HG03558 (cell line): ENCODE measurements around the gene CSPG4.
"Not testable (repeated sequence)": the region's sequence is repeated elsewhere in the genome, so short reads cannot be mapped to it uniquely, and the experiment has no call there.

Experiments used
- ATAC-seq: cut with Tn5 transposase; IDR thresholded peaks from one replicate; pipeline ENCODE4 v1.9.1; 2021; ENCODE audit warnings: moderate number of reproducible peaks; ENCODE audit not compliant: unreplicated experiment; ENCODE audit errors: extremely low read depth

Gene CSPG4

GRCh38 chr15:75712668-75713337, at the start of gene CSPG4:
Gene CSPG4 (minus strand): TSS chr15:75712848. CDS start chr15:75712755, 93 bp downstream.
- ATAC-seq, result no peak

GRCh38 chr15:75762357-75762718, 49.7 kb upstream of the CSPG4 start:
- not testable (repeated sequence) for ATAC-seq

DNA sequence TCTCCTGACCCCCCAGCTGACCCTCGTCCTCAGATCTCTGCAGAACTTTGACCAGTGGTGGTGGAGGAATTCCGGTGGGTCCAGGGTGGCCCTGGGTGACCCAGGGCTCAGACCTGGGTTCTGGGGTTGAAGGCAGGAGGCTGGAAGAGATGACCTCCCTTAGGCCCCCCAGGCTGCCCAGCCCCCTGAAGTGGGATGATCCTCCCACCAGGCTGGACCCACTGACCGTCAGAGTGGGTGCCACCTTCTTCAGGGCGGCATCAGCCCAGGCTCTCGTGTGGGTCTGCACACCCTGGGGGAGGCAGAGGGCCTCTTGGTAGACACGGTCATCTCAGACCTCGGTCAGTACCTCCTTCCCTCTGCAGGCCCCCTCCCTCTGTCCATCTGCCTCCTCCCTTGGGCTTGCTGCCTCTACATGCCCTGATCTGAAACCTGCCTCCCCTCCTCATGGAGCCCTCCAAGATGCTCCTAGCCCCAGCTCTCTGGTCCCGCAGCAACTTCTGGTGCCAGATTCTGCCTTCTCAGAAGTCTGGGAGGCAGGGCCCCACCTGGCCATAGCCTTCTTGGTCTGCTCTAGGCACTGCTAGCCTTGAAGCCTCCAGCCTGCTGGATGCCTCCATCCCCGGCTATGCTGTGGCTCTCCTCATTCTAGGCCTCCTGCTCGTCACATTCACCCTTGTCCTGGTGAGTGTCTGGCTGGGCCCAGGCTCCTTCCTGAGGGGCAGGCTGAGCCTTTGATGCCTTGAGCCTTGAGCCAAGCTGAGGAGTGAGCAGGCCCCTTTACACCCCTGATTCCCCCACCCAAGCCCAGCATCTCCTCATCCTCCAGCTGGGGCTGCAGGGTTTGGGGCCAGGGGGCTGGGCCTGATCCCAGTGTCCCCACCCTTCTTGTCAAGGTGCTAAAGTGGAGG, 49.1 kb upstream of the CSPG4 start:
- no peak for ATAC-seq

DNA sequence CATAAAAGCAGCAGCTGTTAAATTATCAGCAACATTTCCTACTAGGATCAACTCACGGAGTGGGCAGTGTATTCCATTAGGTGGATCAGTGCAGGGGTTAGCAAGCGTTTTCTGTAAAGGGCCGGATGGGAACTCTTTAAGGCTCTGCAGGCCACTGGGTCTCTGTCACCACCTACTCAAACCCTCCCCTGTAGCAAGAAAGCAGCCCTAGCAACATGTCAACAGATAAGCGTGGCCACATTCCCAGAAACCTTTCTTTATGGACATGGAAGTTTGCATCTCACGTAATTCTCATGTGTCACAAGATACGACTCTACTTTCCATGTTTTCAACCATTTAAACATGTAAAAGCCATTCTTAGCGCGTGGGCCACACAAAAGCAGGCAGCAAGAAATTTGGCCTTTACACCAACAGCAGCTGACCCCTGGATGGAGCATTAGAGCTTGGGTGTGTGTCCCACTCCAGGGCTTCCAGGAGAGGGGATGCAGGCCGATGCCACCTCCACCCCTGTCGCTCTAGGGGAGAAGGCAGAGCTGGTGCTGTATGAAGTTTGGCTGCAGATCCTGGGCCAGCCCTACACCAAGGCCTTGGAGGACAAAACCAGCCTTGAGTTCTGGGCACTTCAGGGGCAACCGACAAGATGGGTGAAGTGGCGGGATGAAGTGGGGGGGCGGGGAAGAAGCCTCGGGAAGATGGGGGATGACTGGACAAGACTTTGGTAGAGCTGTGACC, 48.2 kb upstream of the CSPG4 start:
- ATAC-seq, result no peak

DNA sequence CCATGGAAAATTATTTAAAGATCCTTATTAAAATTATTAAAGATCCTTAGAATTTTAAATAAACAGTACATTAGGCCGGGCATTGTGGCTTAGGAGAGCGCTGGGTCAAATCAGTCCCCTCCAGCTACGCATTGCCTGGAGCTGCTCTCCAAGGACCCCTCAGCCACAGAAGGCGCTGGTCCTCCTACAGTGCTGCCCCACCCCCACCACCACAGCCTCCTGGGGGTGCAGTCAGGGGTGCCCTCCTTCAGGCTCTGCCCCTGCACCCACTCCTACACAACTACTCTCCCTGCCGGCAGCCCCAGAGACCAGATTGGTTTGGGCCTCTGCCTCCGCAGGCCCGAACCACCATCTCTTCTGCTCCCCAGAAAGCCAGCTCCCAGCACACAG, 47.5 kb upstream of the CSPG4 start:
- not testable (repeated sequence) for ATAC-seq

DNA sequence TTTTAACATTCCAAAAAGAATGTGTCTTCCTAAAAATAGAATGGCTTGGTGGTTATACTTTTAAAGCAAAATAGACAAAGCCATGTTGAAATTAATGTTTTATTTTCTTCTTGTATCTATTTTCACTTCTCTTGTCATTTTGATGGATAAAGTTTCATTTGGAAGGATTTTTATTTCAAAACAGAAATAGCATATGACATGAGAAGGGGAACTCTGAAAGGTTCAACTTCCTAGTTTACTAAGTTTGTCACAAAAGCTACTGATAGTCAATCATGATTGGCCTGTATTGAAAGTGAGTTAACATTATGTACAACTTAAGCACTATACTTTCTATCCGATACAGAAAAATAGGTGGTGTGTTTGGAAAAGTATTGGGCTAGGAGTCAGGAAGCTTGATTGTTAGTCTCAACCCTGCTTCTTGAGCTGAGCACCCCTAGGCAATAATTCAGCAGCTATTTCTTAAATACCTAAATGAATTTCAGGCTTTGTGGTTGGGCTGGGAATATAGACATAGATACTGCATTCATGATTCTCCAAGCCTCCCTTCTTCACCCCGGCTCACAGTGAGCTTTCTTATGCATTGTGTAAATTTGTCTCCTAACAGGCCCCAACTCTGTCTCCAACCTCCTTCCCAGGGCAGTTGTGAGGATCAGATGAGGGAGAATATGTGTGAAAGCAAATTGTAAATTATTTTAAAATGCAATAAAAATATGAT, 46.9 kb upstream of the CSPG4 start:
- no peak for ATAC-seq

- no peak for ATAC-seq
Observed at GRCh38 chr15:75758071-75758872, 45.6 kb upstream of the CSPG4 start.

DNA sequence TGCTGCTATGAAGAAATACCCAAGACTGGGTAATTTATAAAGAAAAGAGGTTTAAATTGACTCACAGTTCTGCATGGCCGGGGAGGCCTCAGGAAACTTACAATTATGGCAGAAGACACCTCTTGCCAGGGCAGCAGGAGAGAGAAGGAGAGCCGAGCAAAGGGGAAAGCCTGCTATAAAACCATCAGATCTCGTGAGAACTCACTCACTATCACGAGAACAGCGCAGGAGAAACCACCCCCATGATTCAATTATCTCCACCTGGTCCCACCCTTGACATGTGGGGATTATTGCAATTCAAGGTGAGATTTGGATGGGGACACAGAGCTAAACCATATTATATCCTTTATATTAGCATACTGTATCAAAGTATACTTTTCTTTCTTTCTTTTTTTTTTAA, 42.2 kb upstream of the CSPG4 start:
- not testable (repeated sequence) for ATAC-seq

- no peak for ATAC-seq
Observed at GRCh38 chr15:75753145-75753544, 40.5 kb upstream of the CSPG4 start.

- ATAC-seq, result no peak
Observed at GRCh38 chr15:75751891-75752290, 39.2 kb upstream of the CSPG4 start.

GRCh38 chr15:75751116-75751875, 38.6 kb upstream of the CSPG4 start:
- ATAC-seq, result no peak

GRCh38 chr15:75750261-75751050, 37.8 kb upstream of the CSPG4 start:
- ATAC-seq, result no peak

DNA sequence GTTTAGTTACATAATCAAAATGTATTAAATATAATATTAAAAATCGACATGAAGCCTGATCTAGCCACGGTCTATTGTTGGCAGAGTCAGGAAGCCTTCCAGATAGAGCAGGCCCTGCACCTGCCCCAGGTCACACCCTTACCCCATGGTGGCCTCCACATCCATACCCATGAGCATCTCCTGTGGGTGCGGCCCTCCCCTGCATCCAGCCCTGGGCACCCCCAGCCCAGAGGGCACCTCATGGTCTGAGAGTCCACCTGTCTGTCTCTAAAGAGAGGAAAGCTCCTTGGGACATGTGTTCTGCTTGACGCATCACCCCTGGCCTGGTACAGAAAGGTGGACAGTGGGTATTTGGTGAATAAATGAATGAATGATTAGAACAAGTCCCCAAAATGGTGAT, 37.2 kb upstream of the CSPG4 start:
- ATAC-seq, result no peak

- ATAC-seq, result not testable (repeated sequence)
Observed at GRCh38 chr15:75748882-75749281, 36.2 kb upstream of the CSPG4 start.

DNA sequence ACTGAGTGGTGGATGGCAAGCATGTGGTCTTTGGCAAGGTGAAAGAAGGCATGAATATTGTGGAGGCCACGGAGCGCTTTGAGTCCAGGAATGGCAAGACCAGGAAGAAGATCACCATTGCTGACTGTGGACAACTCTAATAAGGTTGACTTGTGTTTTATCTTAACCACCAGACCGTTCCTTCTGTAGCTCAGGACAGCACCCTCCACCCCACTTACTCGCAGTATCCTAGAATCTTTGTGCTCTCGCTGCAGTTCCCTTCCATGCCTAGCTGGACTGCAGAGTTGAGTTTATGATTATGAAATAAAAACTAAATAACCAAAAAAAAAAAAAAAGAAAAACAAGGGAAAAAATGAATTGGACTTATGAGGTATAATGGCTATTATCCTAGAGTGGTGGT, 34.5 kb upstream of the CSPG4 start:
- not testable (repeated sequence) for ATAC-seq

DNA sequence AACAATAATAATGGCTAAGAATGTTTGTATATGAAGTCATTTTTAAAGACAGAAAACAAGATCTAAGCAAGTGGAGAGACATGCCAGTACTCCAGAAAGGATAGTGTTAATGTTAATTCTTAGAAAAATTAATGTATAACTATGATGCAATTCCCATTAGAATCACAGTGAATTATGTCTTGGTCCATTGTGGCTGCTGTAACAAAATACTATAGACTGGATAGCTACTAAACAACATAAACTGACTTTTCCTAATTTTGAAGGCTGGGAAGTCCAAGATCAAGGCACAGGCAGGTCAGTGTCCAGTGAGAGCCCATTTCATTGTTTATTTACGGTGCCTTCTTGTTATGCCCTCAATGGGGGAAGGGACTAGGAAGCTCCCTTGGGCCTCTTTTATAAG, 32.7 kb upstream of the CSPG4 start:
- no peak for ATAC-seq

DNA sequence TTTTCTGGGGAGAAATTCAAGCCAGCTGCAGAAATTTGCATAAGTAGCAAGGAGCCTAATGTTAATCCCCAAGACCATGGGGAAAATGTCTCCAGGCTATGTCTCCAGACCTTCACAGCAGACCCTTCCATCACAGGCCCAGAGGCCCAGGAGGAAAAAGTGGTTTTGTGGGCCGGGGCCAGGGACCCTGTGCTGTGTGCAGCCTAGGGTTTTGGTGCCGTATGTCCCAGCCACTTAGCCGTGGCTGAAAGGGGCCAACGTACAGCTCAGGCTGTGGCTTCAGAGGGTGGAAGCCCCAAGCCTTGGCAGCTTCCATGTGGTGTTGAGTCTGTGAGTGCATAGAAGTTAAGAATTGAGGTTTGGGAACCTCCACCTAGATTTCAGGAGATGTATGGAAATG, 29.7 kb upstream of the CSPG4 start:
- not testable (repeated sequence) for ATAC-seq

DNA sequence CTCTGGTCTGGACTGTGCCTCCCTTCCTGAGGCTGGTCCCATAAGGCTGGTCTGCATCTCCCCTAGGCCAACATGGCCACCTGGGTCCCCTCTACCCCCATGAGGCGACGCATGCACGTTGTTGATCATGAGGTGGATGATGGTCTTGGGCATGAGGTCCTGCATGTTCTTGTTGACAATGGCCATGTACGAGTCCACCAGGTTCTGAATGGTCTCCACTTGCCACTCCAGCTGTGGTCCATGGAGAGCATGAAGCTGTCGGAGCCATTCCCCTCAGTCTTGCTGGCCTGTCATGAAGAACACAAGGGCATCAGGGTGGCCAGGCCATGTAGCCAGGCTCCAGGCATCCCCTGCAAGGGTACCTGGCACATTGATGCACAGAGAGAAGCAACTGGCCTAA, 27.1 kb upstream of the CSPG4 start:
- ATAC-seq, result no peak
